Thoracic aorta (tissue), 2 donors: Measurements from ENCODE around the gene TBC1D10B. TPM values are rescaled to one million over a fixed set of nuclear protein-coding genes. Genes with fewer than 3 reads are reported as not detected.

Experiments used
- ATAC-seq: fragments of 150-250 bp; one replicate; pipeline ENCODE4 v1.8.0; 2017; ENCODE audit warnings: low read depth; ENCODE audit not compliant: insufficient number of reproducible peaks, low FRiP score
- DNase-seq: peaks from one replicate; pipeline ENCODE4 v3.0.0-alpha.2; 2020; ENCODE audit warnings: low spot score
- H3K27ac ChIP-seq, 2 donors: fragments of 200-600 bp; sonication (generic); 1 replicate in 1 of 2; 2 replicates in 1 of 2; pipeline ENCODE4 v1.5.1; 2016; ENCODE audit warnings: mild to moderate bottlenecking in 2 of 2, moderate library complexity in 2 of 2
- H3K27me3 ChIP-seq: fragments of 200-600 bp; sonication (generic); replicated peaks from 2 replicates; pipeline ENCODE4 v1.6.0; 2016; ENCODE audit warnings: mild to moderate bottlenecking; ENCODE audit not compliant: insufficient read depth
- H3K36me3 ChIP-seq: fragments of 200-600 bp; sonication (generic); one replicate; pipeline ENCODE4 v1.5.1; 2016
- H3K4me1 ChIP-seq, 2 donors: fragments of 200-600 bp; sonication (generic); 1 replicate in 1 of 2; 2 replicates in 1 of 2; pipeline versions ENCODE4 v1.5.1 to v1.6.0; 2016; ENCODE audit warnings: low read depth in 2 of 2, mild to moderate bottlenecking in 1 of 2; ENCODE audit not compliant: control insufficient read depth in 1 of 2
- H3K4me3 ChIP-seq: fragments of 200-600 bp; sonication (generic); 2 replicates; pipeline ENCODE4 v1.5.1; 2016; ENCODE audit warnings: mild to moderate bottlenecking
- H3K9me3 ChIP-seq: fragments of 200-600 bp; sonication (generic); 2 replicates; pipeline ENCODE4 v1.5.1; 2016
- total RNA-seq, 2 donors: library from RNA; depleted of rRNA; stranded (reverse); fragments of >200 nt; gene quantifications; one replicate each; pipeline versions ENCODE4 v1.1.0 to v1.2.3, GENCODE V29; 2016
- TF ChIP-seq, protein P1 (sequence below): fragments of 200-600 bp; sonication (generic); IDR thresholded peaks from one replicate; pipeline ENCODE4 v1.5.1; 2019; ENCODE audit warnings: antibody characterized with exemption

The TBC1D10B gene
- total RNA-seq, 2 donors from 2014 or later = 34.5 TPM

DNA sequence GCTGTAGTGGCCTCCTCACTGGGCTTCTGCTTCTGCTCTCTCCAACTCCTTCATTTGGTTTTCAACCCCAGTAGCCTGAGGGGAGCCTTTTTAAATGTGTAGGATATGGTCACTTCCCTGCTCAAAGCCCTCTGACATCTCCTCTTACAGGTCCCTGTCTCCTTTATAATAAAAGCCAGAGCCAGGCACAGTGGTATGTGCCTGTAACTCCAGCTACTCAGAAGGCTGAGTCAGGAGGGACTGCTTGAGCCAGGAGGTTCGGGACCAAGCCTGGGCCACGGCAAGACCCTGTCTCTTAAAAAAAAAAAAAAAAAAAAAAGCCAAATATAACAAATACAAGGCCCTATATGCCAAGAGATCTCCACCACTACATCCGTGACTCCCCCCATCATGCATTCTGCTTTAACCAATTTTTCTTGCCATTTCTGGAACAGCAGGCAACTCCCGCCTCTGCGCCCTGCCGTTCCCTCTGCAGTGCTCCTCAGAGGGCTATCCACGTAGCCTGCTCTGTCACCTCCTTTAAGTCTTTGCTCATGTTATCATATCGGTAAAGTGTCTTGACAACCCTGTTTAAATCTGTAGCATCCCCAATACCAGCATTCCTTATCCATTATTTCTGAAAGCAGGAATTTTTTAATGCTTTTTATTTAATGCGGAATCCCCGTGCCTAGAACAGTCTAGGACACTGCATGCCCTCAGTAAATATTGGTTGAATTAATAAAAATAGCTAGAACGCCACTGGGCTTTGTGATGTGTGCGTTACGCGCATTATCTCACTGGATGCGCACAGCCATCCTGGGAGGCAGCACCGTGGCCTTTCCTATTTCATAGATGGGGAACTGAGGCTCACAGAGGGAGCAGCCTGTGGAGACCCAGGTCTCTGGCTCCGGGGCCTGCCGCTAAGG, 46.6 kb upstream of the TBC1D10B start:
- TF ChIP-seq, protein P1, sequence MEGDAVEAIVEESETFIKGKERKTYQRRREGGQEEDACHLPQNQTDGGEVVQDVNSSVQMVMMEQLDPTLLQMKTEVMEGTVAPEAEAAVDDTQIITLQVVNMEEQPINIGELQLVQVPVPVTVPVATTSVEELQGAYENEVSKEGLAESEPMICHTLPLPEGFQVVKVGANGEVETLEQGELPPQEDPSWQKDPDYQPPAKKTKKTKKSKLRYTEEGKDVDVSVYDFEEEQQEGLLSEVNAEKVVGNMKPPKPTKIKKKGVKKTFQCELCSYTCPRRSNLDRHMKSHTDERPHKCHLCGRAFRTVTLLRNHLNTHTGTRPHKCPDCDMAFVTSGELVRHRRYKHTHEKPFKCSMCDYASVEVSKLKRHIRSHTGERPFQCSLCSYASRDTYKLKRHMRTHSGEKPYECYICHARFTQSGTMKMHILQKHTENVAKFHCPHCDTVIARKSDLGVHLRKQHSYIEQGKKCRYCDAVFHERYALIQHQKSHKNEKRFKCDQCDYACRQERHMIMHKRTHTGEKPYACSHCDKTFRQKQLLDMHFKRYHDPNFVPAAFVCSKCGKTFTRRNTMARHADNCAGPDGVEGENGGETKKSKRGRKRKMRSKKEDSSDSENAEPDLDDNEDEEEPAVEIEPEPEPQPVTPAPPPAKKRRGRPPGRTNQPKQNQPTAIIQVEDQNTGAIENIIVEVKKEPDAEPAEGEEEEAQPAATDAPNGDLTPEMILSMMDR = no peak
- ATAC-seq = no peak
- Histone ChIP-seq H3K4me1 (peaks cover 4 to 14% of the 10 kb centered on the region in 2 donors), H3K27ac (peak overlapping the region; percentile 34 to 49), H3K4me3 (peak overlapping the region; percentile 68), H3K27me3 (no peaks in the 10 kb centered on the region), H3K36me3 (peaks cover 5% of the 10 kb centered on the region), H3K9me3 (no peaks in the 10 kb centered on the region)
- DNase-seq = no peak

DNA sequence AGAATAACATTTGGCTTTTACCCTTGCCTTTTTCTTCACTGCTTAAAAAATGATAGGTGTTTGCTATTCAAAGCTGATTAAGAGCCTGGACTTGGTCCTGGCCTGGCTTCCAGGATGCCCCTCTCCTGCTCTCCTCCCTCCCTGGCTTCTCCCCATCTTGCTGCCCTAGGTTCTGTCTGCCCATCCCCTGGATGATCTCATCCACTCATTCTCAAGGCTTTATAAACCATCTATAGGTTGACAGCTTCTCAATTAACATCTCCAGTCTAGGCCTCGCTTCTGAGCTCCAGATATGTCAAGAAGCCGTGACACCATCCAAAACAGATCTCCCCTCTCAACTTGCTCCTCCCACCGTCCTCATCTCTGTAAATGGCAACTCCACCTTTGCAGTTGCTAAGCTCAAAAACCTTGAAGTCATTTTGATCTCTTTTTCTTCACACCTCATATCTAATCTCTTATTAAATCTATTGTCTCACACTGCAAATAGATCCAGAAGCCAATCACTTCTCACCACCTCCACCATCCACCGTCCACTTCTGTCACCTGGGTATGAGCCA, 45.8 kb upstream of the TBC1D10B start:
- ATAC-seq (no peak), DNase-seq (no peak)
- Histone ChIP-seq H3K27me3 (no peaks in the 10 kb centered on the region), H3K9me3 (no peaks in the 10 kb centered on the region), H3K4me1 (peaks cover 4 to 14% of the 10 kb centered on the region in 2 donors), H3K36me3 (peaks cover 9% of the 10 kb centered on the region), H3K4me3 (no peak overlapping the region), H3K27ac (no peak overlapping the region)
- TF ChIP-seq, protein P1 = no peak

DNA sequence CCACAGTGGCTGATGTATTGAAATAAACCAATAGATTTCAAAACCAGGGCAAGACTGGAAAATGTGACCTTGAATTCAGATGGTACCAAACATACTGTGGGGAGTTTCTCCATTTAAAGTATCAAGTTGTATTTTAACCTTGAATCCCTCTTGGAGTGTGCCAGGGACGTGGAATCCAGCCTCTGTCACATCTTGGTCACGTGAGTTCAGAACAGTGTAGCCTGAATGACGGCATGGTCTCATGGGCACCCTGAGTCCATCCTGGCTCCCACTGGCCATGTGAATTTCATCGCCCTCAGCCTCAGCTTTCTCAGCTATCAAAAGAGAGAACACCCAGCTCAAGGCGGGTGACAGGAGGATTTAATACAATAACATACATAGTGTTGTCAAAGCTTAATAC, 43.9 kb upstream of the TBC1D10B start:
- no peaks in the 10 kb centered on the region for H3K9me3 ChIP-seq

DNA sequence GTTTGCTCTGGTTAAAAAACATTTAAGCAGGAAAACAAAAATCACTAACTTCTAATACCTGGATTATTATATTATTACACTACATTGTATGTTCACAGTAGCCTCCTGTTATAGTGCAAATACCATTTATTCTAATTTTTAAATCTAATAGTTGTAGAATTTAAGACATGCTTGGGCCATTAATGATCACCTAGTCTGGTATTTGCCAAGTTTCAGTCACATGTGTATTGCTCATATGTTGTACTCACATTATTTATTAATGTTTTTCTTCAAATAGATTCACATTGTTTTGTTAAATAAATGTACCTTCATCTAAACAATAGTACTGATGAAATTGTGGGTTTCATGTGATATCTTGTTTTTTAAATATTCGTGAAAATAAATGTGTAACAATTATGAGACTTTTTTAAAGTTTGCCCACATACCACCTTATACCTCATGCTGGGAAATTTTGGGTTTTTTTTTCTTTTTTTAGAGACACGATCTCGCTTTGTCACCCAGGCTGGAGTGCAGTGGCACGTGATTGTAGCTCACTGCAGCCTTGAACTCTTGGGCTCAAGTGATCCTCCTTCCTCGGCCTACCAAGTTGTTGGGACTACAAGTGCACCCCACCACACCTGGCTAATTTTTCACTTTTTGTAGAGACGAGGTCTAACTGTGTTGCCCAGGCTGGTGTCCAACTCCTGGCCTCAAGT, 43.0 kb upstream of the TBC1D10B start:
- Histone ChIP-seq H3K27me3 (no peaks in the 10 kb centered on the region), H3K36me3 (peaks cover 9% of the 10 kb centered on the region), H3K4me3 (no peak overlapping the region), H3K27ac (no peak overlapping the region), H3K4me1 (peaks cover 15 to 30% of the 10 kb centered on the region in 2 donors), H3K9me3 (no peaks in the 10 kb centered on the region)
- TF ChIP-seq, protein P1 = no peak
- DNase-seq (no peak), ATAC-seq (no peak)

More for the DNA sequence above, 43.9 kb upstream of the TBC1D10B start:
- Histone ChIP-seq H3K4me3 (no peak overlapping the region), H3K27me3 (no peaks in the 10 kb centered on the region), H3K27ac (no peak overlapping the region), H3K36me3 (peaks cover 9% of the 10 kb centered on the region), H3K4me1 (peaks cover 9 to 23% of the 10 kb centered on the region in 2 donors)
- TF ChIP-seq, protein P1 = no peak
- no peak for ATAC-seq
- no peak for DNase-seq
